GM12878 (cell line): Measurements from ENCODE around the gene TP53RK.

ENCODE experiments used
- CTCF ChIP-seq, 3 experiments: IDR thresholded peaks in 2 of 3; conservative IDR thresholded peaks in 1 of 3; 2 replicates each; pipeline ENCODE4 v1.5.1; 2011; ENCODE audit warnings: low read depth in 3 of 3, low read length in 3 of 3, mild to moderate bottlenecking in 3 of 3, control low read depth in 2 of 3, moderate library complexity in 2 of 3, inconsistent platforms in 1 of 3, mixed read lengths in 1 of 3; ENCODE audit not compliant: control insufficient read depth in 2 of 3, insufficient read depth in 1 of 3; ENCODE audit errors: extremely low read depth in 1 of 3
- ESRRA ChIP-seq: IDR thresholded peaks from 2 replicates; pipeline ENCODE4 v1.6.1; 2012; ENCODE audit warnings: mild to moderate bottlenecking, low read length, improper control_type of control experiment

GRCh38 chr20:46720776-46721425 is 31.7 kb upstream of the TP53RK start:
- TF ChIP-seq CTCF (IDR thresholded peaks at IDR 0.05 in 2 of 3, conservative IDR thresholded peaks at IDR 0.05 in 1 of 3; ENCODE audit: control insufficient read depth in 2 of 3, extremely low read depth in 1 of 3, insufficient read depth in 1 of 3, low read depth in 3 of 3, low read length in 3 of 3): no peak
- no peak for TF ChIP-seq ESRRA
